M059J (cell line): ENCODE measurements around the gene TTC9. TPM values are rescaled to one million over a fixed set of nuclear protein-coding genes. Genes with fewer than 3 reads are reported as not detected.
"Not testable (repeated sequence)": the region's sequence is repeated elsewhere in the genome, so short reads cannot be mapped to it uniquely, and the experiment has no call there.

Source experiments
- DNase-seq: peaks from one replicate; pipeline ENCODE4 v3.0.0-alpha.2; 2012; ENCODE audit warnings: low read depth
- total RNA-seq: library from RNA; depleted of rRNA; stranded (reverse); fragments of >200 nt; shearing (Covaris generic); gene quantifications from 2 replicates; pipeline ENCODE4 v1.2.3, GENCODE V29; 2014

Gene TTC9
- total RNA-seq, 1 experiment from 2014 or later, result 0.07 TPM

- no peak for DNase-seq
These were observed 35.6 kb downstream of the TTC9 start for GRCh38 chr14:70677341-70677740.

GRCh38 chr14:70680748-70681147, 39.0 kb downstream of the TTC9 start:
- DNase-seq, result no peak

GRCh38 chr14:70683983-70684382, 42.3 kb downstream of the TTC9 start:
- no peak for DNase-seq

- no peak for DNase-seq
These were observed 43.9 kb downstream of the TTC9 start for GRCh38 chr14:70685474-70686197.

GRCh38 chr14:70692210-70692609, 50.5 kb downstream of the TTC9 start:
- DNase-seq, result peak; percentile 25

GRCh38 chr14:70696026-70696425, 54.3 kb downstream of the TTC9 start:
- no peak for DNase-seq

GRCh38 chr14:70697701-70698100, 56.0 kb downstream of the TTC9 start:
- DNase-seq, result no peak

- peak; percentile 63 for DNase-seq
These were observed 56.6 kb downstream of the TTC9 start for GRCh38 chr14:70698288-70698687.

- no peak for DNase-seq
These were observed 57.9 kb downstream of the TTC9 start for GRCh38 chr14:70699646-70700045.

GRCh38 chr14:70700955-70701585, 59.4 kb downstream of the TTC9 start:
- no peak for DNase-seq

GRCh38 chr14:70701610-70702009, 59.9 kb downstream of the TTC9 start:
- DNase-seq, result no peak

- no peak for DNase-seq
These were observed 60.4 kb downstream of the TTC9 start for GRCh38 chr14:70702161-70702560.

GRCh38 chr14:70703621-70704168, 62.0 kb downstream of the TTC9 start:
- DNase-seq, result not testable (repeated sequence)

GRCh38 chr14:70704960-70705359, 63.2 kb downstream of the TTC9 start:
- no peak for DNase-seq

- peak; percentile 24 for DNase-seq
These were observed 64.5 kb downstream of the TTC9 start for GRCh38 chr14:70706177-70706576.

GRCh38 chr14:70707138-70708038, 65.7 kb downstream of the TTC9 start:
- peak; percentile 86 for DNase-seq

- DNase-seq, result no peak
These were observed 67.2 kb downstream of the TTC9 start for GRCh38 chr14:70708717-70709570.

GRCh38 chr14:70709726-70710382, 68.1 kb downstream of the TTC9 start:
- peak; percentile 9 for DNase-seq

GRCh38 chr14:70711451-70711850, 69.7 kb downstream of the TTC9 start:
- DNase-seq, result no peak

- DNase-seq, result no peak
These were observed 71.4 kb downstream of the TTC9 start for GRCh38 chr14:70713096-70713495.

- DNase-seq, result no peak
These were observed 71.8 kb downstream of the TTC9 start for GRCh38 chr14:70713511-70713916.
